ENCODE data around the gene KYAT1.
"Not testable (repeated sequence)": the region's sequence is repeated elsewhere in the genome, so short reads cannot be mapped to it uniquely, and the experiment has no call there.

KYAT1 gene

GRCh38 chr9:128885376-128885775 lies 3.6 kb upstream of the KYAT1 start:
- DNase-seq (ENCODE audit: low read depth): no peak

- DNase-seq (ENCODE audit: low read depth): no peak
These were observed 2.4 kb upstream of the KYAT1 start for GRCh38 chr9:128884164-128884563.

- DNase-seq (ENCODE audit: low read depth): no peak
These were observed 1.2 kb upstream of the KYAT1 start for GRCh38 chr9:128882677-128883603.

GRCh38 chr9:128877852-128878251 lies 3.9 kb downstream of the KYAT1 start:
- no peak for DNase-seq (ENCODE audit: low read depth)

- not testable (repeated sequence) for DNase-seq (ENCODE audit: low read depth)
These were observed 10.8 kb downstream of the KYAT1 start for GRCh38 chr9:128870941-128871265.

GRCh38 chr9:128870128-128870940 lies 11.4 kb downstream of the KYAT1 start:
- DNase-seq (ENCODE audit: low read depth): no peak

GRCh38 chr9:128863647-128864046 lies 18.1 kb downstream of the KYAT1 start:
- DNase-seq (ENCODE audit: low read depth): no peak

GRCh38 chr9:128862401-128862851 lies 19.3 kb downstream of the KYAT1 start:
- DNase-seq (ENCODE audit: low read depth): no peak

- DNase-seq (ENCODE audit: low read depth): no peak
These were observed 20.2 kb downstream of the KYAT1 start for GRCh38 chr9:128861501-128861900.

- DNase-seq (ENCODE audit: low read depth): no peak
These were observed 20.8 kb downstream of the KYAT1 start for GRCh38 chr9:128860937-128861336.

- DNase-seq (ENCODE audit: low read depth): not testable (repeated sequence)
These were observed 23.3 kb downstream of the KYAT1 start for GRCh38 chr9:128858476-128858875.

- not testable (repeated sequence) for DNase-seq (ENCODE audit: low read depth)
These were observed 27.3 kb downstream of the KYAT1 start for GRCh38 chr9:128854454-128854853.

GRCh38 chr9:128852646-128853045 lies 29.1 kb downstream of the KYAT1 start:
- DNase-seq (ENCODE audit: low read depth): not testable (repeated sequence)

GRCh38 chr9:128851779-128852600 lies 29.8 kb downstream of the KYAT1 start:
- DNase-seq (ENCODE audit: low read depth): peak; percentile 17

- not testable (repeated sequence) for DNase-seq (ENCODE audit: low read depth)
These were observed 30.7 kb downstream of the KYAT1 start for GRCh38 chr9:128851024-128851423.

- no peak for DNase-seq (ENCODE audit: low read depth)
These were observed 33.9 kb downstream of the KYAT1 start for GRCh38 chr9:128847803-128848202.

- DNase-seq (ENCODE audit: low read depth): no peak
These were observed 35.1 kb downstream of the KYAT1 start for GRCh38 chr9:128846680-128847030.

- DNase-seq (ENCODE audit: low read depth): no peak
These were observed 36.4 kb downstream of the KYAT1 start for GRCh38 chr9:128845186-128845931.

GRCh38 chr9:128843171-128843570 lies 38.6 kb downstream of the KYAT1 start:
- not testable (repeated sequence) for DNase-seq (ENCODE audit: low read depth)

GRCh38 chr9:128841694-128842492 lies 39.9 kb downstream of the KYAT1 start:
- DNase-seq (ENCODE audit: low read depth): no peak

GRCh38 chr9:128840524-128840923 lies 41.2 kb downstream of the KYAT1 start:
- no peak for DNase-seq (ENCODE audit: low read depth)
